GM18520 (cell line): ENCODE results near the gene ELOVL2.
"Not testable (repeated sequence)": the region's sequence is repeated elsewhere in the genome, so short reads cannot be mapped to it uniquely, and the experiment has no call there.

Source experiments
- ATAC-seq: cut with Tn5 transposase; IDR thresholded peaks from one replicate; pipeline ENCODE4 v1.9.1; 2021; ENCODE audit not compliant: unreplicated experiment

ELOVL2 gene

DNA sequence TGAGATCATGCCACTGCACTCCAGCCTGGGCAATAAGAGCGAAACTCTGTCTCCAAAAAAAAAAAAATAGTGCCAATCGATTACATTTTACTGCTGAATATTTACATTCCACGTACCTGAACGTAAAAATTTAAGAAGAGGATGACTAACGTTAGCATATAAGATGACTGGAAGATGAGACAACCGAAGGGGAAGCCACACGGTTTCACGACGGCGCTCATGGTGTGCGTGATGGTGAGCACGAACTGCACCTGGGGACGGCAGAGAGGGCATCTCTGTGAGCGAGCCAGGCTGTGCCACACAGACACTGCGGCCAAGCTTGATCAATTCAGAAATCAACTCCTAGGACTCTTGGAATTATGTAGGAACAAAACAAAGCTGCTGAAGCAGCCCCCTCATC, 54.5 kb downstream of the ELOVL2 start:
- no peak for ATAC-seq

GRCh38 chr6:10984959-10985358, 59.1 kb downstream of the ELOVL2 start:
- ATAC-seq = not testable (repeated sequence)

- ATAC-seq = no peak
These were observed 62.7 kb downstream of the ELOVL2 start for GRCh38 chr6:10981409-10981808.

- ATAC-seq = no peak
These were observed 64.5 kb downstream of the ELOVL2 start for GRCh38 chr6:10979603-10980002.

- ATAC-seq = no peak
These were observed 66.7 kb downstream of the ELOVL2 start for GRCh38 chr6:10977231-10977968.

DNA sequence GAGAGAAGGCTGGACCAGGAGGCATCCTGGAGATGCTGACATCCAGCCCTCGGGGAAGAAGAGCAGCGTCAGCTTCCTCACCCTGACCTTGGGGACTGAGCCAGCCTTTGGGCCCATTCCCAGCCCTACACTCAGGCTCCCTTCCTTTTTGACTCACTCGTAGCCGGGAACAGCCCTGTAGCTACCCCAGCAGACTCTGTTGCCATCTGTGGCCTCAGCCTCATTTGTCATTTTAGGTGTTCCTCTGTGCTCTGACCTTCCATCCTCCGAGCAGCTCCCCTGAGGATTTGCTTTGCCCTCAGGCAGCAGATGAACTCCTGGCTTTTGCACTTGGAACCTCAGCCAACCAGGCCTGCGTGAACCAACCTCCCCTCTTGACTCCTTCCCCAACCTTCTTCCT, 67.5 kb downstream of the ELOVL2 start:
- ATAC-seq = no peak

- no peak for ATAC-seq
These were observed 71.9 kb downstream of the ELOVL2 start for GRCh38 chr6:10972196-10972595.

DNA sequence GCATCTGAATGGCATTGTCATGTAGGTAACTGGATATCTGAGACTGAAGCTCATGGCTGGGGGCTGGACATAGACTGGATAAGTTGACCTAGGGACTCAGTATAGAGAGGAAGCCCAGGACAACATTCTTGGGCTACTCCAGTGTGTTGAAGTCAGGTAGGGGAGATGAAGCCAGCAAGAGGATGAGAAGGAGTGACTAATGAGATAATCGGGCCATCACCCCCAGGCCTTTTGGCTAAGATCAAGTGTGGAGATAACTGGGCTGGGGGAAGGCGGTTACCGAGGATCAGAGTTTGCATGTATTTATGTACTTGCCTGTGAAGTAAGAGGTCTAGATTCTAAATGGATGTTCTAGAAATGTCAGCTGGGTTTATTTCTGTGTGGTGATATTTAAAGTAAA, 73.4 kb downstream of the ELOVL2 start:
- ATAC-seq = no peak

DNA sequence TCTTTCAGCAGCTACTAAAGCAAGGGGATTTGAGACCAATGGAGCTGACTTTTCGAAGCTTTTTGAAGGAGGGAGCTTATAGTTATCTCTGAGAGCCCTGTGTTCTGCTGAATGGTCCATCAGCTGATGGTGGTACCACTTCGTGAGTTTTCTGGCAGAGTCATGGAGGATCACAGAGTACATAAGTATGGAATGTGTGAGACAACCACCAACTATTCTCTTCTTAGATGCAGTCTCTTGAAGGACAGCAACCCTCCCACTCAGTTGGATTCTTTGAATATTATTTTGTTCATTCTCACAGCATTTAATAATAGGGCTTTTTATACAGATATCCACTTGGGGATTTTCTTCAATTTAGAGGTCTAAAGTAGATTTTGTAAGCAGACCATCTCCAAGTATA, 75.3 kb downstream of the ELOVL2 start:
- ATAC-seq = no peak

- peak; percentile 96 for ATAC-seq
These were observed 79.4 kb downstream of the ELOVL2 start for GRCh38 chr6:10964684-10965083.

GRCh38 chr6:10963113-10963512, 81.0 kb downstream of the ELOVL2 start:
- no peak for ATAC-seq

GRCh38 chr6:10962673-10963072, 81.4 kb downstream of the ELOVL2 start:
- no peak for ATAC-seq

- ATAC-seq = no peak
These were observed 82.3 kb downstream of the ELOVL2 start for GRCh38 chr6:10961837-10962236.

- ATAC-seq = no peak
These were observed 83.9 kb downstream of the ELOVL2 start for GRCh38 chr6:10960171-10960570.

DNA sequence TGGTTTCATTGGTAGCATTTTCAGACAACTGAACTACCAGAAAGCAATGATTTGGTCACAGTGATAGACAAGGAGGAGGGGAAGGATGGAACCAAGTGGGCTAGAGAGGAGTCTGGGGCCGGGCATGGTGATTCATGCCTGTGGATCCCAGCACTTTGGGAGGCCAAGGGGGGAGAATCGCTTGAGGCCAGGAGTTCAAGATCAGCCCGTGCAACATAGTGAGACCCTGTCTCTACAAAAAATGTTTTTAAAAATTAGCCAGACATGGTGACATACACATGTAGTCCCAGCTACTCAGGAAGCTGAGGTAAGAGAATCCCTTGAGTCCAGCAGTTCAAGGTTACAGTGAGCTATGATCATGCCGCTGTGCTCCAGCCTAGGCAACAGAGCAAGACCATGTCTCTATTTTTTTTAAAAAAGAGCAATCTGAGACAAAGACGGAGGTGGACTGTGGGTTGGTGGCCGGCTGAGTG, 86.7 kb downstream of the ELOVL2 start:
- no peak for ATAC-seq

GRCh38 chr6:10956776-10957175, 87.3 kb downstream of the ELOVL2 start:
- no peak for ATAC-seq

DNA sequence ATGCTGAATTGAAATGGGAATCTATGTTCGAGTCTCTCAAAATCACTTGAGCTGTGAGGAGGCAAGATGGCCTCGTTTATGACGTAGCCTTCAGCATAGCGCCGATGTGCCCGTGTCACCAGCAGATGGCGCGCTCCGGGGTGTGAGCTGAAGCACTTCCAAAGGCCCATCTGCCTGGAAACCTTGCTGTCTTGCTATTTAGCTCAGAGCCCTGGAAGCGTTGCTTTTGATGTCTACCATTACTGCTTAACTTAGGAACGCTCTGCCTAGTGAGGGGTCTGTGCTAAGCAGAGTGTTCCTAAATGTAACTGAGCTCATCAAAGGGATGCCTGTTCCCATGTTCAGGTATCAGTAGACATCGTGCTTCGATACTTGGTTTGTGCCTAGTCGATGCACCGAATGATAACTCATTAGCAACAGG, 89.5 kb downstream of the ELOVL2 start:
- ATAC-seq = no peak

DNA sequence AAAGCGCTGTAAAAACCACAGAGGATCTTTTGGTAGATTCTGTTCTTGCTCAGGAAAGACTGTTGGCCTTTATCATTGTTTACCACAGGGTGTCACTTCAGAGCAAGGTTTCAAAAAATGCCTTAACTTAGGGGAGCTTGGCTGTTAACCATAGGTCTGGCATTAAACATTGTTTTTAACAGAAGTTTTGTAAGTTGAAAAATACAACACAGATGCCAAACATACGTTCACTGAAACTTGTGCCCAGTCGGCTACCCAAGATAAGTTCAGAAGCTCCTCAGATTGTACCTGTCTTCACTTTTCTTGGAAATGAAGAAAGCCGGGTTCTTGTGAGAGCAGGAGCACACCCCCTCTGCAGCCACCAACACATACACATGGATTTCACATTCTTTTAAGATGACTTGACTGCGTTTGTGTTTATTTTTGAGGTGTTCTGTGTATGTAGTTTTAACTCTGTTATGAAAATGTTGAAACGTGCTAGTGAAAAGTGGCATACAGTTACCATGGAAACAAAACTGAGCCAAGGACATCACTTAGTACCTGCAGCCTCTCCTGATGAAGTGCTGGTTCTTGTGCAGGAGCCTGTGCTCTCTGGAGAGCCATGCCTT, 92.3 kb downstream of the ELOVL2 start:
- ATAC-seq = no peak

DNA sequence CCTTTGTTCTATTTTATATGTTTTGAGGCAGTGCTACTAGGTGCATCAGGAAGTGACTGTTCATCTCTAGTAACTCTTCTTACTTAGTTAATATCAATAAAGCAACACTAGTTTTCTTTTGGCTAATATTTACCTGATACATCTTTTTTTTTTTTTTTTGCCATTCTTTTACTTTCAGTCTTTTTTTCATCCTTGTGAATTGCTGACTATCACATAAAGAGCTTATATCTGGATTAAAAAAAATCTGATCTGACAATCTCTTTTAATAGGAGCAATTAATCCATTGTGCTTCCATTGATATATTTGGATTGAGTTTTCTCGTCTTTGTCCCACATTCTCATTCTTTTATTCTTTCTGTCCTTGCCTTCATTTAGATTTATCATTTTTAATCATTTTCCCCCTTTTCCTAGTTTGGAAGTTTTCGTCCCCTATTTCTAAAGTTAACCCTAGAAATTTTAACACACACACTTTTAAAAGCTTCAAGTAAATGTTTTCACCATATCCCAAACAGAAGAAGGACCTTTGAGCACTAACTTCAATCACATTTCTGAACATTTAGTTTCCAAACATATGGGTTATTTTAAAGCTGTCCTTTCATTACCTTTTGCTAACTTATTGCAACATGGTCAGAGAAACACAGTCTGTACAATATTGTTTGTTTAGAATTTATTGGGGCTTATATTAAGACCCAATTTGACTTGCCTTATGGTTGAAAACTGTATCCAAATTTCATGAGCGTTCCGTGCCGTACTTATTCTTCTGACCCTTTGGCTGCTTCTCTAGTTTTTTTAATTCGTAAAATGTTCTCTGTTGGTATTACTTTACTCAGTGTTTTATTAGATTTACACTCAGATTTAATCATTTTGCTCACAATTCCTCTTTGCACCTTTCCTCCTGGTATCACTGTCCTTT, 94.3 kb downstream of the ELOVL2 start:
- no peak for ATAC-seq

DNA sequence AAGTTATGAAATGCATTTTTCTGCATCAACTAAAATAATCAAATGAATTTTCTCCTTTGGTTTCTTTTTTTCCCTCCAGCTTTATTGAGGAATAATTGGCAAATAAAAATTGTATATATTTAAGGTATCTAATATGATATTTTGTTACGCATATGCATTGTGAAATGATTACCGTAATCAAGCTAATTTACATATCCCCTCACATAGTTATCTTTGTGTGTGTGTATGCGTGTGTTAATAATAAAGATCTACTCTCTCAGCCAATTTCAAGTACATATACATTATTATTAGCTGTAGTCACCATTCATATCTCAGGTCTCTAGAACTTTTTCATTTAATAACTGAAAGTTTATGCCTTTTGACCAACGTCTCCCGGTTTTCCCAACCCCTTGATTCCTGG, 96.1 kb downstream of the ELOVL2 start:
- ATAC-seq = no peak

- ATAC-seq = no peak
These were observed 98.3 kb downstream of the ELOVL2 start for GRCh38 chr6:10945845-10946244.

DNA sequence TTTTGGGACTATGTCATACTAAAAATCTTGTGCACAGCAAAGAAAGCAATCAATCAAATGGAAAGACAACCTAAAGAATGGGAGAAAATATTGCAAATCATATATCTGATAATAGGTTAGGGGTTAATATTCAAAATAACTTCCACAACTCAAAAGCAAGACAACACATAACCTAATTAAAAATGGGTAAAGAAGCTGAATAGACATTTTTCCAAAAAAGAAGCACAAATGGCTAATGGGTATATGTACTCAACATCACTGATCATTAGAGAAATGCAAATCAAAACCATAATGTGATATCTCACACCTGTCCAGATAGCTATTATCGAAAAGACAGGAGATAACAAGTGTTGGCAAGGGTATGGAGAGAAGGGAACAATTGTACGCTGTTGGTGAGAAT, 104.3 kb downstream of the ELOVL2 start:
- ATAC-seq = no peak
